GM19468 (cell line): ENCODE measurements around the gene MBP.
A peak's percentile ranks its signal among the peaks of the same experiment; 100 is the strongest.

Source experiments
- ATAC-seq: cut with Tn5 transposase; IDR thresholded peaks from one replicate; pipeline ENCODE4 v1.9.1; 2021; ENCODE audit warnings: mild to moderate bottlenecking, moderate library complexity, moderate number of reproducible peaks; ENCODE audit not compliant: unreplicated experiment; ENCODE audit errors: extremely low read depth

MBP gene

DNA sequence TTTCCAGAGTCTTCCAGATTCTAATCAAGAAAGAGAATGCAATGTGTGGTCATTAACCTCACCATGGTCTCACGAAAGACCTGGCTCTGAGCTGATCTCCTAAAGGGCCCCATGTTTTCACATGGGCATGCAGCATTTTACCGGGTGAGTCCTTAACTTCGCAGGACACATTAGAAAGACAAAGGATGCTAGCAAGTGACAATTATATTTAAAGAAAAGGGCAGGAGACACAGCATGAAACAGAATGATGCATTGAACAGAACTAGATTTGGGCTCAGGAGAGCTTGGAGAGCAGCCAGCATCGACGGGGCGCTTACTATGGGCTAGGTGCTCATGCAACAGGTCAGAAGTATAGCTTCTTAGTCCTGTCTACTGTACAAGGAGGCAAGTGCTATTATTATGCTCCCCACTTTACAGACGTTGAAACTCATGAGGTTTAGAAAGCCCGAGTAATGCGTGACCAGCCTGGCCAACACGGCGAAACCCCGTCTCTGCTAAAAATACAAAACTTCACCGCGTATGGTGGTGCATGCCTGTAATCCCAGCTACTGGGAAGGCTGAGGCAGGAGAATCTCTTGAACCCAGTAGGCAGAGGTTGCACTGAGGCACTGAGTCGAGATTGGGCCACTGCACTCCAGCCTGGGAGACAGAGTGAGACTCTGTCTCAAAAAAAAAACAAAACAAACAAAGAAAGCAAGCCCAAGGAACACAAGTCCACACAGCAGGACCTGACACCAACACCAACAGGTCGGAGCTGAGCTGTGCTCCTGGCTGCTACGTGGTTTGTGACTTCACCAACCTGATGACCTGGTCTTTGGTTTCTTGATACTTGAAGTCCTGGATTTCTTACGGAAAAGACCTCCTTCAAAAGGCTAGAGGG is 16.1 kb downstream of the MBP start:
- ATAC-seq = no peak

DNA sequence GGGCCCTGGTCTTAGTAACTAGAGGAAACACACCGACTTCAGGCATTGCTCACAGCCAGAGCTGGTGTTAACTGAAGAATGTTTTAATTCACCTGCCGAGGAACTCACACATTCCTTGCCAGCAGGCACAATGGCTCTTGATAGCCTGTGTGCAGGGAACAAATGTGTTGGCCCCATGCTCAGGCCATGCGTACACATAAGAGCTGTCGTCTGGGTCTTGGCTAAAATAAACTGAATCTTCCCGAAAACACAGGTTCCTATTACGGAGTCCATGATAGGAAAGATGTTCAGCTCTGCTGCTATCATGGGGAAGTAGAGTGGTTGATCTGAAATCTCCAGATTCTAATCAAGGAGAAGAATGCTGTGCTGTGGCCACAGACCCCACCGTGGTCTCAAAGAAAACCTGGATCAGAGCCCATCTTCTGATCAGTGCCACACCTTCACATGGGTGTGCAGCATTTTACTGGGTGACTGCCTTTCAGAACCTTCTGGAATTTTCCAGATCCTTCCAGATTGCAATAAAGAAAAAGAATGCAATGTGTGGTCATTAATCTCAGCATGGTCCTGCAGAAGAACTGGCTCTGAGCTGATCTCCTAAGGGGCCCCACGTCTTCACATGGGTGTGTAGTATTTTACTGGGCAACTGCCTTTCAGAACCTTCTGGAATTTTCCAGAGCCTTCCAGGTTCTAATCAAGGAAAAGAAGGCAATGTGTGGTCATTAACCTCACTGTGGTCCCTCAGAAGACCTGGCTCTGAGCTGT is 17.2 kb downstream of the MBP start:
- no peak for ATAC-seq

DNA sequence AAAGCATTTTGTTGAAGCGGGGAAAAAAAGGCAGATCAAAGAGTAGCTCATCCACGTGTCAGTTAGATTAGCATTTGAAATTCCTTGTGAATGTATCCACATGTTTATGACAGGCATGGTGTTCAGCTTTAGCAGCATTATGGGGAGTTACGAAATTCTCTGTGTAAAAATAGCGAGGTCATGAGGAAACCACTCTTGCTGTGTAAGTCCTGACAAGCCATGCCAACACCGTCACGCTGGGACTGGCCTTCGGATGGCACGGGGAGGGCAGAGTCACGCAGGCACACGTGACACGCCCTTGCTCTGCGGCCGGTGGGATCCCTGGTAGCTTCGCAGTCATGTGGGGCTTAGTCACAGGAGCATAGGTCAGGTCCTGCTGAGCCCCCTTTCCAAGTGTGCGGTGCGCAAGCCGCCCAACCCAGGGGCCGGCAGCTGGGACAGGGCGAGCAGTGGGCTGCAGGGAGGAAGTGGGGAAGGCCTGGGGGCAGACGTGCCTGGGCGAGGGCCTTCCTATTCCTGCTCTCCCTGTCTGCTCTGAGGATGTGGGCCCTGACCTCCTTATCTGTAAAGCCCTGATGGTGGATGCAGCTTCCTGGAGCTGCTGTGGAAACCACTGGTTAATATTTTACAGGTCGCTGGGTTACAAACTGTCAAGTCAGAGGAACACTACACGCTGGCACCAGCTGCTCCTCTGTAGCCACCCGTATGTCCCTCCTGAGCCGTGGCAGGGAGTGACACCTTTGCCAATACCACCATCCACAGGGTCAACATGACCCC is 18.0 kb downstream of the MBP start:
- peak; percentile 79 for ATAC-seq

DNA sequence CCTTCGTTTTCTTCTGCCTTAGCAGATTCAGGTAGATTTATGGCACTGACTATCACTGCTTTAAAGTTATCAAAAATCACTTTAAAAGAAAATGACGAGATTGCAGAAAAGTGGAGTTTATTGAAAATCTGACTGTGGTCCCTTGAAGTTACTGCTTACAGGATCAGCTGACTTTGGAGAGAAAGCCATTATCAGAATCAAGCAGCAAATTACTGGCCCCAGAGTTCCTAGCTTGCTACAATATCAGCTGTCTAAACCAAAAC is 18.5 kb downstream of the MBP start:
- no peak for ATAC-seq

DNA sequence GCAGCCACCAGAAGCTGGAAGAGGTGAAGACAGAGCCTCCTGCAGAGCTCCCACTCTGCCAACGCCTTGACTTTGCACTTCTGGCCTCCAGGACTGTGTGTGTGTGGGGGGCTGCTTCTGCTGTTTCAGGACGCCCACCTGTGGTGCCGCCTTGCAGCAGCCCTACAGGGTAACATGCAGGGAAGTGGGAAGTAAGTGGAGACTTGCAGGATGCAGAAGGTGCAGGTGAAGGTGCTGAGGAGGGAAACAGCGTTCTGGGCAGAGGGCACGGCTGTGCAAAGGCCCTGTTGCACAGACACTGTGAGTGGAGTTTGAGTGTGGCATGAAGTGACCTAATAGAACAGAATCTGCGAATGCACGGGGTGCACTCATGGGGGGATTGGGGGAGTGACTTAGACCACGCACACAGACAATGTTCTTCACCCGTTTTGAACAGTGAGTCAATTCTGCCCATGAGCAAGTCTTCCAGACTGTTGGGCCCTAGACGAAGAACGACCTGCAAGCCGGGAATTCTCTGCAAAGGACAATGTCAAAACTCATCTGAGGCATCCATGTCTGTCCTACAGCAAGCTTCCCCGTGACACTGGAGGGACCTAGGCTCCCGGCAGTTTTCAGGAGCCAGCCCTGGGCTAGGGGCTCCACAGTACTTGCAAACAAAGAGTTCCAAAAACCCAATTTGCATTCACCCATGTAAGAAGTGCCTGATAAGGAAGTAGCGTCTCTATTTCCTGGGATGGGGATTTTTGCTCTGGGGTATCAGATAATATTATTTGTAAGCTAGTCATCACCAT is 19.0 kb downstream of the MBP start:
- no peak for ATAC-seq

DNA sequence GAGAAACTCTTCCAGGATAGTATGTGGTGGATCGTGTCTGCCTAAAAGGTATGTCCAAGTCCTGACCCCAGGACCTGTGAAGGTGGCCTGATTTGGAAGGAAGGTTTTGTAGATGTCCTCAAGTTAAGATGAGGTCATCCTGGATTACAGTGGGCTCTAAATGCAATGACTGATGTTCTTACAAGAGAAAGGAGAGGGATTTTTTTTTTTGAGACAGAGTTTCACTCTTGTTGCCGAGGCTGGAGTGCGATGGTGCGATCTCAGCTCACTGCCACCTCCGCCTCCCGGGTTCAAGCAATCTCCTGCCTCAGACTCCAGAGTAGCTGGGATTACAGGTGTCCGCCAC is 19.9 kb downstream of the MBP start:
- ATAC-seq = no peak

DNA sequence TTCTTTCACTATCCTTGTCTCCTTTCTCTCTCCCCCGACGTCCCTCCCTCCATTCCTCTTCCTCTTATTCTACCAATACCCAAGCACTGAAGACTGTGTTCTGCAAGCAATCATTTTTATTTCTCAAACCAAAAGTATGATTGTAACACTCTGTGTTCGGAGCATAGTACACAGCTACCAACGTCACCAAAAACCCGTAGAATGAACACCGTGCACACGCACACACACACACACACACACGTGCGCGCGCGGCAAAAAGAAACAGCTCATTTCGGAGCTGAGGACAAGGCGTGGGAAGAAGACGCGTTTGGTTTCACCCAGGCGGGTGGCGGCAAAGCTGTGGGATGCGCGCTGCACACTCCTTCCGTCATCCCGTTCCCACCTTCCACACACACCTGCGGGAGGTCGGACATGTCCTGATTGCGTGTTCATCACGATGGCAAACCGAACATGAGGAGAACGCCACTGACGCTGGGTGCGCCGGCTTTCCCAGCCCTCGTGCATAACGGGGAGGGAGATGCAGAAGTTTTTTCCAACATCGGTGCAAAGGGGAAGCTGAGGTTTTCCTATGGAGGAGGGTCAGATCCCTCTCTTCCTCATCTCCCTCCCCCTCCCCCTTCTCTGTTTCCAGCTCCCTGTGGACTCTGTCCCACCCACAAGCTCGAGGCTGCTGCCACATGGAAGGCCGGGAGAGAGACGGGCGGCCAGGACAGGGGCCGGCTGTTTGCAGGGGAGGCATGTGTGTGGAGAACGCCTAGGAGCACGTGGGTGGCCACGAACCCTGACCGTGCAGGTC is 20.4 kb downstream of the MBP start:
- no peak for ATAC-seq

DNA sequence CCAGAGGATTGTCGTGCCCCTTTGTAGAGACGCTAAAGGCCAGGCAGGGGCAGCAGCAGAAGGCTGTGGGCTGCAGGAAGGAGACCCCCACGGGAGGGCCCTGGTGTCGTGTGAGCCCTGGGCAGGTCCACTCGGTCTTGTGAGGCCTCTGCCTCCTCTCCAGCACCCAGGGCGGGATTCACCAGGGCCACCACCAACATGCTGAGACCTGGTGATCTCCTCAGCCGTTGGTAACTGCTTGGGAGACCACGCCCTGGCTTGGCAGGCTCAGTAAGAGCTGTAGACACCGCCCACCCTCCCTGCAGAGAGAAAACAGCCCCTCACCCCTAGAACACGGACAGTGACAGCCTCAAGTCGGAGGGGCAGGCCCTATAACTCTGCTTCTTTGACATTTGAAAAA is 21.1 kb downstream of the MBP start:
- no peak for ATAC-seq

DNA sequence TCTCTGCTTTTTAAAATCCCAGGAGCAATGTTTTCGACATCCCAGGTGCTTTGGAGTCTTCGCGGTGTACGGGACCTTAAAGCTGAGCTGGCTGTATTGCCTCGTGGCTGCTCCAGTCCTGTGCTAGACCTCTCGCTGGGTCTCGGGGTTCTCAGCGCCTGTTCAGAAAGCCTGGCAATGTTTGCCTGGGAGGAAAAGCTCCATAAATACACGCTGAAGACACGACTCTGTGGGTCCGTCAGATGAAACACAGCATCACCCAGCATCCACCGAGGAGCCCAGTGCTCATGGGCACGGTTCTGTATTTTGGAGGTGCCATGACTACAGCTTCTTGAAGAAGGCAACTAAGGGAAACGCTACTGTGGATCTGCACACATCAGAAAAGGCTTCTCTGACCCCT is 21.6 kb downstream of the MBP start:
- no peak for ATAC-seq

DNA sequence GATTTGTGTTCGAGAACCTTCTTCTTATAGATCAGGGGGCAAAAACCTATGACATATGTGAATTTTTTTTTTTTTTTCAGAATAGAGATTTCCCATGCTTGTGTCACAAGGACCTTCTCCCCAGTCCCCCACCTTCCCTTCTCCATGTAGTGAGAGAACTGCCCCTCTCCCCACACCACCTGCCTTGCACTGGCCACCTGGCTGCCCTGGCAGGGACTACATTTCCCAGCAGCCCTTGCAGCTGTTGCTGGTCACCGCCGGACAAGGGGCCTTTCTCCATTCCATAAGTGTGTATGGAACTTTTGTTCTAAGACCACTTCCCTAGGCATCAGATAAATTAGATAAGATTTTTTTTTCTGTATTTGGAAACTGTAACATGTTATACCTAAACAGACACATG is 22.2 kb downstream of the MBP start:
- no peak for ATAC-seq

DNA sequence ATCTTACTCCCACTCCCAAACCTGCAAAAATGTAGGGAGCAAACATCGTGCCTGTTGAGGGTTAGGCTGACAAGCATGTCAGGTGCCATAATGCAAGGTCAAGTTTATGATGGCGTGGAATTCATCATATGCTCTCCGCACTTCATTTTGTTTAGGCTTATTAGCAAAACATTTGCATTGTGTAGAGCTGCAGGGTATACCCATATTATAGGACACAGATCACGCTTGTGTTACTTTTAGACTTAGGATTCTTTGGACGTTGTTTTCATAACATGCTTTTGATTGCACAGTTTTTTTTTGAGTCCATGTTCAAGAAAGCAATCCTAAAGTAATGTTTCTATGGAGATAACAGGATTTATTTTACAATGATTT is 22.9 kb downstream of the MBP start:
- ATAC-seq = no peak

DNA sequence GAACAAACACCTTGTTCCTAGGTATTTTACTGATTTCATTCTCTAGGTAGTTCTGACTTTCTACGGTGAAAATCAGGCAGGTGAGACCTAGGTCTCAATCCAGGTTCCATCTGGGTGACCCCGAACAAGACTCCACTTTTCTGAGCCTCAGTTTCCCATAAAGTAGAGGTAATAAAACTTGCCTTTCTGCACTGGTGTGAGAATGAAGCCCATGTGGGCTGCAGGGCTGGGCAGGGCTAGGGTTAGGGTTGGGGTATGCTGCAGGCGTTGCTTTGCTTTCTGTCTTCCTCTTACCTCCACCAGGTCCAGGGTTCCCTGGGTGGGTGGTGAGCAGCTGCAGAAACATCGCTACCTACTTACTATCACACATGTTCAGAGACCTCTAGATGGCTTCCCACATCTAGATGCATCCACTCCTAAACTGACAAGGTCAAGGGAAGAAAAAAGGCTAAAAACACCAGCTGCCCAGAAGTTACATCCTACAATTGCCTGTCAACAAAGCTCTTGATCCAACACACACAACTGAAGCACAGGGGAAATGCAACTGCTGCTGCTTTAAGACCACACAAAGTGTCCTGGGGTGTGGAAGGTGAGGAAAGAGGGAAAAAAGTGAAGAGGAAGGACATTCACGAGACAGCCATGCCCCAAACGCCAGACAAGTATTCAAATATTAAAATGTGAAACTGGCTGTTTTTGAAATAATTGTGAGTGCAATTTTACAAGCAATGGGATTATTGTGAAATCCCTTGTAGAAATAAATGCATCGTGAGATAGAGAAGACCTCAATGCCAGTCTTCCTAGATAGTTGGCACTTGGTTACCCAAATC is 23.5 kb downstream of the MBP start:
- ATAC-seq = no peak

DNA sequence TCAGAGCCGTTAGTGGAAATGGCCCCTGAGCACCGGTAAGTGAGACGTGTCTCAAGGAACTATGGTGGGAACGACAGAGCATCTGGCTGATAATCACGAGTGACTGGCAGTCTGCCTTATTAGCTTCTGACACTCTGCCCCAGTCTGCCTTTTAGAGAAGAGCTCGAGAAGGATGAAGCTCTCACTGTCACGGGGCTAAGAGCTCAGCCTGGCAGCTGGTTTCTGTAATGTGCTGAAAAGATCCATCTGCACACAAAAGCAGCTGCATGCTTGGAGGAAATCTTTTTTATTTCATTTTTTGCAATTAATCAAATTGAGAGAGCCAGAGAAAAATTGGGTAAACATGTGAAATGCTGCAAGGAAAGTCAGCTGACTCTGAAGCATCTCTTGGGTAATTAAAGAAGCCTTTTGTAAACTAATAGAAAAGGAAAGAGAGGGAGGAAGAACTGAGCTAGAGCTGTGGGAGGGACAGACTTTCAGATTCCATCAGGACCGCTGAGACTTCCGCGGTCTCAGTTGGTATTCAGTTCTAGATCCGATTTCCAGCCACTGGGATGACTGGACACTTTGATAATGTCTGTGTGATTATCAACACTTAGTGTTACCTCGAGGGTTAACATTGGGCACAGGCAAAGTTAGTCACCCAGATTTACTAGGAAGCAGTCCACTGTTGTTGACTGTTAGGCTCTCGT is 24.4 kb downstream of the MBP start:
- peak; percentile 11 for ATAC-seq

DNA sequence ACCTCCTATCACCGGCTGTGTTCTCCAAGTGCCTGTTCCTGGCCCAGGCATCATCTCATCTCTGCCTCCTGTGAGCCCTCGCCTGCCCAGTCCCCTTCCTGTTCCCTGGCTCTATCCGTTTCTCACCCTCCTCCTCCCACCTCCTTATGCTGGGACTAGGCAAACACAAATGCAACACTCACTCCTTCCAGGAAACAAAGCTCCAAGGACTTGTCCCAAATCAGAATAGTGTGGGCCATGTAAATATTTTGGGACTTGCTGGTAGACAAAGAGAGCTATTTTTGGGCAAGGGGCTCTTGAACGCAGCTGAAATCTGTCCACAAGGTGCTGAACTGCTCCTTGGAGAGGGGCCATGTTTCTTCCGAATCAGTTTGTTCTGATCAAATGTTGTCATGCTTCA is 25.3 kb downstream of the MBP start:
- ATAC-seq = no peak

DNA sequence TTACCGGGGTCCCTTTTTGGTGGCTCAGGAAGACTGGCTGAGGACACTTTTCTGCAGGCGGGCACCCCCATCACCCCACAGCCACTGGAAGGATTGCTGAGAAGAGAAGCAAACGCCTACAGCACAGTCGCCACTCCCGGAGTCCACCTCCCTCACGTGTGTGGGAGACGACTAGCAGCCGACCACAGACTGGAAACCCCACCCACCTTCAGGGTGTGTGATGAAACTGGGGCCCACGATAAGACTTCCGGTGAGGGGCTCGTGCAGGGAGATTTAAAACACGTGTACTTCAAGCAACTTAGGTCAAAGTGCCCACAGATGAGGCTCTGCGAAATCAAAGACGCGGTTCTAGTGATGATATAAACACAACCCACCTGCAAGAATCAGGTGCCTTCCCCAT is 26.3 kb downstream of the MBP start:
- ATAC-seq = no peak

DNA sequence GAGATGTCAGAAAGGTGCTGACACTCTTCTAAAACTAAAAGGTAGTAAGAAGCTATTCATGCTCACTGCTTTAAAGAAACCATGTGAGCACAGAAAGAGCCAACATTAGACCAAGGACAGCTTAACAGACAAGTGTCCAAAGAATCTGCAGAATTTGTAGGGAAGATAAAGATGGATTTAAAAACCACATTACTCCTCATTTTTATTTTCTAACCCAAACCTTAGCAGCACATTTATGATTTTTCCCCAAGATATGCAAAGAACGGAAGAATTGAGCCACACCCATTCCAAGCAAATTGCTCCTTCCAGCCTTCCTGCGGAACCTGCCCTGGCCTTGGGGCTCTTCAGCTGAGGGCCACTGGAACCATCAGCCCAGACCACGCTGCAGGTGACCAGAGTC is 26.9 kb downstream of the MBP start:
- no peak for ATAC-seq

DNA sequence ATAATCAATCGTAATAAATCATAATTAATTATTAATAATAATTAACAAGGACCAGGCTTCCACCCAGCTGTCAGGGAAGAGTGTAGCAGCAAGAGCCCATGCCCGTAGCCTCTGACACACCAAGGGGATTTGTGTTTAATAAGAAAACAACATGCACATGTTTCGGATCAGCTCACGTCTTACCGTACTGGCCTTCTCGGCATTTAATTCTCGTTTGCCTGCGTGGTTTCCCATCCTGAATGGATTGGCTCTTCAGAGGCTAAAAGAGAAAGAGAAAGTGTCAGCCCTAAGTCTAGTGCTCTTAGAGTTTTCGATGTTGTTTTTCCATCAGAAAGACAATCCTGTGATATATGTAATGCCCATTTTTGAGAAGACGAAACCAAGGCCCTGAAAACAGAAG is 27.6 kb downstream of the MBP start:
- no peak for ATAC-seq

DNA sequence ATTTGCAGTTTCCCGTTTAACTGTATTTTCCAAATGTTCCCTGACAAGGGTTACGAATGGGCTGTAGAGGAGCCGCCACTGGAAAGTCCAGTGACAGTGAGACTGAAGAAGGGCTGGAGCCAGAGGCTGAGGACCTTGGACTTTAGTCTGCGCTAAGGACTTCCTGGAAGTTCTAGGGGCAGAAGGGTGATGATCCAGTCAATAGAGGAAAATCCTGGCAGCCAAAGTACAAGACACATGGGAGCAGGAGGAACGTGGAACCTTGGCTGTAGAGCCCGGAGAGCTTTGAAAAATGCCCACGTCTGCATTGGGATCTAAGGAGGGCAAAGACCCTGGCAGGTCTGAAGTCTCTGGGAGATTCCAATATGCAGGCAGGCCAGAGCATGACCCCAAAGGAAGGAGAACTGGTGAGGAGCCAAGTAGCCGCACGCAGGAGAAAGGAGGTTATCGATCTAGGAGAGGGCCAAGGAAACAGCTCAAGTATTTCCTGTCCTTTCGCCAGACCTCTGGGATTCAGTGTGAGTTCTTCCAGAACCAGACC is 28.5 kb downstream of the MBP start:
- ATAC-seq = no peak
